ENCODE data around the gene KRTAP3-1. TPM values are rescaled to one million over a fixed set of nuclear protein-coding genes. Genes with fewer than 3 reads are reported as not detected.
"Not testable (repeated sequence)": the region's sequence is repeated elsewhere in the genome, so short reads cannot be mapped to it uniquely, and the experiment has no call there.

KRTAP3-1 gene
- total and polyA plus RNA-seq, 12 donors: not detected

- no peaks in the 10 kb centered on the region for H3K36me3 ChIP-seq (replicated peaks in 1 of 2)
- no peaks in the 10 kb centered on the region for H3K4me1 ChIP-seq (replicated peaks in 1 of 2)
- WGBS, 4 donors: 65 to 86% (median 79%) methylated on average over 2 of the region's 2 CpGs
- no peak for DNase-seq
- TF ChIP-seq CTCF (IDR thresholded peaks at IDR 0.05) (no peak), POLR2A (IDR thresholded peaks at IDR 0.05) (no peak)
- no peaks in the 10 kb centered on the region for H3K9me3 ChIP-seq (replicated peaks in 1 of 3)
- H3K27me3 ChIP-seq: no peaks in the 10 kb centered on the region
- H3K27ac ChIP-seq: no peak overlapping the region
- intact Hi-C loops (cut with DNase I): no loop called here
- H3K4me3 ChIP-seq: no peak overlapping the region
Observed at GRCh38 chr17:41037853-41038350, 29.0 kb upstream of the KRTAP3-1 start.

- H3K27ac ChIP-seq; H3K4me3 ChIP-seq; H3K4me1 ChIP-seq (replicated peaks in 1 of 2); H3K36me3 ChIP-seq (replicated peaks in 1 of 2); H3K27me3 ChIP-seq; DNase-seq; intact Hi-C loops (cut with DNase I); H3K9me3 ChIP-seq (replicated peaks in 1 of 3): not testable (repeated sequence)
- 81 to 91% (median 87%) methylated on average over 4 to 10 of the region's 10 CpGs for WGBS, 4 donors
Observed at GRCh38 chr17:41034346-41034935, 25.5 kb upstream of the KRTAP3-1 start, which contains the start of gene KRTAP1-3. Gene KRTAP1-3, minus strand, starts transcription at chr17:41034874. Its CDS starts 53 bp downstream, at chr17:41034821.

GRCh38 chr17:41029633-41030245, 20.8 kb upstream of the KRTAP3-1 start, which contains the start of gene KRTAP1-4:
Gene KRTAP1-4, minus strand, starts transcription at chr17:41030195. Its CDS starts 117 bp downstream, at chr17:41030078.
- no peaks in the 10 kb centered on the region for H3K4me1 ChIP-seq (replicated peaks in 1 of 2)
- no peaks in the 10 kb centered on the region for H3K27me3 ChIP-seq
- no peaks in the 10 kb centered on the region for H3K36me3 ChIP-seq (replicated peaks in 1 of 2)
- TF ChIP-seq POLR2A (IDR thresholded peaks at IDR 0.05): no peak
- no peak for TF ChIP-seq CTCF (IDR thresholded peaks at IDR 0.05)
- H3K27ac ChIP-seq: no peak within 1 kb of the TSS
- H3K9me3 ChIP-seq (replicated peaks in 1 of 3): no peaks in the 10 kb centered on the region
- intact Hi-C loops (cut with DNase I): no loop called here
- no peak for DNase-seq
- 77 to 91% (median 83%) methylated on average over 7 to 12 of the region's 12 CpGs for WGBS, 4 donors
- H3K4me3 ChIP-seq: no peak within 1 kb of the TSS

GRCh38 chr17:41026715-41027471, 18.0 kb upstream of the KRTAP3-1 start, which contains the start of gene KRTAP1-5:
Gene KRTAP1-5, minus strand, starts transcription at chr17:41027208. Its CDS starts 53 bp downstream, at chr17:41027155.
- WGBS, 4 donors: 68 to 84% (median 73%) methylated on average over 5 to 9 of the region's 9 CpGs
- Histone ChIP-seq H3K27ac (no peak within 1 kb of the TSS), H3K4me1 (replicated peaks in 1 of 2) (no peaks in the 10 kb centered on the region), H3K27me3 (no peaks in the 10 kb centered on the region), H3K36me3 (replicated peaks in 1 of 2) (no peaks in the 10 kb centered on the region), H3K9me3 (replicated peaks in 1 of 3) (no peaks in the 10 kb centered on the region), H3K4me3 (no peak within 1 kb of the TSS)
- DNase-seq: no peak
- intact Hi-C loops (cut with DNase I): no loop called here
- TF ChIP-seq POLR2A (IDR thresholded peaks at IDR 0.05) (no peak), CTCF (IDR thresholded peaks at IDR 0.05) (no peak)
